Skin of body (tissue), 2 donors: ENCODE measurements around the gene GGCX. TPM values are rescaled to one million over a fixed set of nuclear protein-coding genes. Genes with fewer than 3 reads are reported as not detected.

ENCODE experiments used
- DNase-seq: peaks from one replicate; lab custom pipeline; 2025; lab: John Stamatoyannopoulos, UW
- total RNA-seq: library from RNA; depleted of rRNA; stranded (reverse); fragments of >200 nt; gene quantifications from one replicate; pipeline ENCODE4 v1.2.3, GENCODE V29; 2014

Gene GGCX
- total RNA-seq, 1 donor from 2014 or later = 24.4 TPM

DNA sequence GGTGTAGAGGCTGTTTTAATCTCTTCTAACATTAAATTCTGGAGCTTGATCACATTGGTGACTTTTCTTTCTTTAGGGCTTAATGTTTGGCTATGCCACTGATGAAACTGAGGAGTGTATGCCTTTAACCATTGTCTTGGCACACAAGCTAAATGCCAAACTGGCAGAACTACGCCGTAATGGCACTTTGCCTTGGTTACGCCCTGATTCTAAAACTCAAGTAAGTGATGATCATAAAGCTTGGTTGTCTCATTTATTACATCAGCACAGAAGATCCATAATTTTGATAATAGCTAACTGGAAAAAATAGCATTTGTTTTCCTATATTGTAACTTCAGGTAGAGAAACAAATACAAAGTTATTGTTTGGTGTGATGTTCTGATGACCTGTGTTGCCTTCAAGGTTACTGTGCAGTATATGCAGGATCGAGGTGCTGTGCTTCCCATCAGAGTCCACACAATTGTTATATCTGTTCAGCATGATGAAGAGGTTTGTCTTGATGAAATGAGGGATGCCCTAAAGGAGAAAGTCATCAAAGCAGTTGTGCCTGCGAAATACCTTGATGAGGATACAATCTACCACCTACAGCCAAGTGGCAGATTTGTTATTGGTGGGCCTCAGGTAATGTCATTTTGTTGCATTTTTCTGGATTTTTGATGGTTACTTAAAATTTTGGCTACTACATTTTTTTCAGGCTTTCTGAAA is 19.4 kb downstream of the GGCX start:
- no peak for DNase-seq

DNA sequence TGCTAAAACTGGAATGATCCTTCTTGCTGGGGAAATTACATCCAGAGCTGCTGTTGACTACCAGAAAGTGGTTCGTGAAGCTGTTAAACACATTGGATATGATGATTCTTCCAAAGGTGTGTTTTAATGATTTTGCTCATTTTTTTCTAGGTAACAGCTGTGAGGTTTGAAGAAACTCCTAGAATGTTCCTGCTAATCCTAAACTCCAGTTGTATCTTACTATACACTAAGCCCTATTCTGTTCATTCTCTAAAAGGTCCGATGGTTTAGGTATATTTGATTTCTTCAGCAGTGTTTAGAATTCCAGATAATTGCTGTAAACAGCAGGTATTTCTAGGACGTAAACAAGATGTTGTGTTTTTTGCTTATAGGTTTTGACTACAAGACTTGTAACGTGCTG is 20.0 kb downstream of the GGCX start:
- no peak for DNase-seq

DNA sequence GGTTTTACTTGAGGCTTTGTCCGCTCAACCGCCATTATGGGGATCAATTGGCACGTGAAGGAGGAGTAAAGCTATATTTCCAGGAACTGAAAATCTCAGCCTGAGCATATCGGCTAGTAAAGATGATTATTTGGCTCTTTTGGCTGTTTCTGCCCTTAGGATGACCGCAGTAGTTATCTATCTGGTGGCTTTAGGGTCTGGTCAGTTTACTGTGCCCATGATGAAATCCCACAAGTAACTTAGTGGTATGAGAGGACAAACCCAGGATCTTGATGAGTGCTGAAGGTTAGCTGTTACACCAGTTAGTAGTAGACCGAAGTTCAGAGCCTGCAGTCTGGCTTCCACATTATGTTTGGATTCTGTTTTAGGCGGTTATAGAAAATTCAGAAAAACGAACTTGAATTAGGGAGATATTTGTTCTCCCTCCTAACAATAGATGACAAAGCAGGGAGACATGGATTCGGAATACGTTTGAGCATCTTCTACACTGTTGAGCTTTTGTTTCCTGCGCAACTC is 21.1 kb downstream of the GGCX start:
- no peak for DNase-seq

DNA sequence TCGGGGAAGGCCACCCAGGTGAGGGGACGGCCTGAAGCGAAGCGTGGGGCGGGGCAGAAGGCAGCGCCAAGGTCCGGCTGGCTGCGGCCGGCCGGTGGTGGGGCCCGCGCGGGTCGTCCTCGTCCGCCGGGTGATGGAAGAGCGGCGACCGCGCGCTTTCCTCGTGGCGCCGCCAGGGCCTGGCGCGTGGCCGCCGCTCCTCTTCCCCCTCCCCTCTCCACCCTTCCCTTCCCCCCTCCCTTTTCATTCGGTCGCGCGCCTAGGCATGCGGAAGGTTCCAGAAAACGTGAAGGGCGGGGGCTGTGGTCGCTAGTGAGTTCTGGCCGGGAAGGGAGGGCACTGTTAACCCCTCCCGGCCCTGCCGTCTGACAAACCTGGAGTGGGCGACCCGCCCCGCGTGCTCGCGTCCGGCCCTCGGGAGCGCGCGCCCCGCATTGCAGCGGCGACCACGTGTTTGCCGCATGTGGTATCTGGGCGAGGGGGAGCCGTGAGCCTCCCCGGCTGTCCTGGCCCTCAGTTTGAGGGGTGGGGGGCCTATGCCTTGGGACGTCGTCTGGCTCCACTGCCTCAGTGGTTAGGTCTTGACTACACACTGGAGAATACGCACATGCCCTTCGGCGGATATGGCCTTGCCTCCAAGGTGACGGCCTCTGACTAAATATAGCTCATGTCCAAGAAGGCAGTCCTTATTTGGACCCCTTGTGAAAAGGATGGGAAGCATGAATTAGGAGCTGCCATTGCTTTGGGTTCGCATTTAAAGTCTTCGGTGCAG is 21.7 kb downstream of the GGCX start:
- DNase-seq = peak; percentile 72

DNA sequence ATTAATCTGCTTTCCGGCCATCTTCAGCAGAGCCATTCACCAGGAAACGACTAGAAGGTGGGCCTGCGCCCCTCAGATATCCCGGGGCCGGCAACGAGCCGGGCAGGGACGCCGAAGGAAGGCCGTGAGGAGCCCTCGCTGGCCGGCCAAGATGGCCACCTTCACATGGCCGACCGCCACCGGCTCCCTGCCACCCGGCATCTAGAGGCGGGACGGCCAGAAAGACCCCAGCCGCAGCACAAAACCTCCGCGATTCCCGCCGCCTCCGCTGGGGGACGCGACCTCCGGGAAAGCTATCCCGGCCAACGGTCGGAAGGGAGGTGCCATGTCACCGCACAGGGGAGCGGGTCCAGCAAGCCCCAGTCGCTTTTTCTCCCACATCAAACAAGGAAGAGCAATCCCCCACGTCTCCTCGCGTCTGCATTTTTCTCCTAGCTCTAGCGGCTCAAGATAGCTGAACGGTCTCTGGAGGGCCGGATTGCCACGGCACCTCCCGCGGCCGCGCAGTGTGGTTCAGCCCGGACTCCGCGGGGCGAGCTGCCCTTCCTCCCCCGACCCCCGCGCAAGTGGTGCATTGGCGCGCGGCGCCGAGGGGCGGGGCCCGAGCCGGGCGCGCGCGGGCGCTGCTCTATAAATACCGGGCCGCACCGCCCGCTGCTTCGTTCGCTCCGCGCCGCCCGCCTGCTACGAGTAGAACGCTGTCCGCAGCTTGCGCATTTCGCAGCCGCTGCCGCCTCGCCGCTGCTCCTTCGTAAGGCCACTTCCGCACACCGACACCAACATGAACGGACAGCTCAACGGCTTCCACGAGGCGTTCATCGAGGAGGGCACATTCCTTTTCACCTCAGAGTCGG is 22.6 kb downstream of the GGCX start, which contains the start of gene MAT2A:
Gene MAT2A, plus strand, starts transcription at position 662 of the 854 bp plus-strand sequence. Its CDS starts 120 bp downstream, at position 782.
- DNase-seq = peak; percentile 96

DNA sequence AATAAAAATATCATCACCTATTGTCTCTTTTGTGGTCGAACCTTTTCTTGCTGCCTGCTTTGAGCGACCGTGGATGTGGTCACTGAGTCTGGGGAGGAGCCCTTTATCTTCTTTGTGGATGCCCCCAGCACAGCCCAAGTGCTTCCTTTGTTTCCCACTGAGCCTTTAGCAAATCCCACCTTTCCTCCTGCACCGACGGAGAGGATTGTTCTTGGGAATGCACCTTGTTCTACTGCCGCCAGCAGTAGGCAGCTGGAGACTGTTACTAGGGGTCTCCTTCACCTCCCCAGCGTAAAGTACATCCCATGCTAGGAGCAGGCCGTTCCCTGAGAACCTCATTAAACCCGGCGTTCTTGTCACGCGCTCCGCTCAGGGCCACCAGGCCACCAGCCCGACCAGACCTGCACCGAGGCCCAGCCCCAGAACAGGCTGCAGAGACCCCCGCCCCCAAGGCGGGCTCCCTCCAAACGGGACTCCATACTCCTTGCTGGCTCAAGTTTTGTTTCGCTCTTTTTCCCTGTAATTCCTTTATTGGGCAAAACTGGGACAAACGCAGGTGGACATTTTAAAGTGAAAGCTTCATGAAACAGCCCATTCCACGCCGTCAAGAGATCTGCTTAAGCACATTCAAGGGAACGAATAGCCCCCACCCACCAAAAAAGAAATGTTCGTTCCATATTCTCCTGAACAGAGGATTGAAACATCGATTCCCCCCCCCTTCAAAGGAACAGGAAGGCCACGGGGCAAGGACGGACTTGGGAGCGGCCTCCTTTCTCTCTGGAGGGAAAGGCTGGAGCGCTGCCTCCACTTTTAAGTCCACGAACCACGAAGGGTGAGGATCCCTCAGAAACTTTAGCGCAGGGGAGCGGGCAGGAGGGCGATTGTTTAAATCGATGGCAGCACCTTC is 23.4 kb downstream of the GGCX start:
- peak; percentile 73 for DNase-seq

DNA sequence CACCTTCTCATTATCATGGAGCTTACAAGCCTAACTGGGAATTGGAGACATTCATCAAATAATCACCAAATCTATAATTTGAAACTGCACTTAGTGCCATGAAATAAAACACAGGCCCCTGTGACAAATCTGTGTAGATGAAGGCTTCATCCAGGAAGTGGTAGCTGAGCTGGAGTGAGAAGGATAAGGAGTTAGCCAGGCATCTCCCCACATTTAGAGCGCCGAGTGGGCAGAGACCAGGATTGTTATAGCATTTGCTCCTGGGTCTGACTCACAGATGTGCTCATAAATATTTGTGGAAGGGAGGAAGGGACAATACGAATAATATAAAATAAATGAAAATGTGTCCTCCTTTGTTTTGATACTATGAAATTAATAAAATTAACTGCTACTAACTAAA is 24.8 kb downstream of the GGCX start:
- no peak for DNase-seq

DNA sequence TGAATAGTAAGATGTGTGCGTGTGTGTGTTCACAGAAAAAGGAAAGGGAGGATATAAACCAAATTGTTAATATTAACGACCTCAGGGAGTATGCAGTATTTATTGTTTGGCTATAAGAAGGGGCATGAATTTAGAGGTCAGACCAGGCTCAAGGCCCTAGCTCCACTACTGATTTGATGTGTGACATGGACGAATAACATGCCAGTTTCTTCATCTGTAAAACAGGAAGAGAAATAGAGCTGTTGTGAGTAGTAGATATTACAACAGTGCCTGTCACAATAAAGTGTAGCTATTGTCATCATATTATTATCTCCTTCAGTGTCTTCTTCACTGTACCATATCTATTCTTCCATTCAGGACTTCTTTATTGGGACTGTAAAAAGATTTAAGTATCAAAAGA is 26.4 kb downstream of the GGCX start:
- DNase-seq = no peak

DNA sequence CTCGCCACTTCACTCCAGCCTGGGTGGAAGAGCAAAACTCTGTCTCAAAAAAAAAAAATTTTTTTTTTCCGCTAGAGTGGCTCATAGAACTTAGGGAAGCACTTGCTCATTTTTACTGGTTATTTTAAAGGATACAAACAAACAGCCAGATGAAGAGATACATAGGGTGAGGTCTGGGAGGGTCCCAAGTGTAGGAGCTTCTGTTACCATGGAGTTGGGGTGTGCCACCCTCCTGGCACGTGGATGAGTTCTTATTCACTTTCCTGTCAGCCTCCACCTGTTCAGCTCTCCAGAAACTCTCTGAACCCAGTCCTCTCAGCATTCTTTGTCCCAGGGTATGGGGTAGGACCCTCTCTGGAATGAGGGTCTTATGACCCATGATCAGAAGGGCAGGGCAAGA is 27.2 kb downstream of the GGCX start:
- no peak for DNase-seq

DNA sequence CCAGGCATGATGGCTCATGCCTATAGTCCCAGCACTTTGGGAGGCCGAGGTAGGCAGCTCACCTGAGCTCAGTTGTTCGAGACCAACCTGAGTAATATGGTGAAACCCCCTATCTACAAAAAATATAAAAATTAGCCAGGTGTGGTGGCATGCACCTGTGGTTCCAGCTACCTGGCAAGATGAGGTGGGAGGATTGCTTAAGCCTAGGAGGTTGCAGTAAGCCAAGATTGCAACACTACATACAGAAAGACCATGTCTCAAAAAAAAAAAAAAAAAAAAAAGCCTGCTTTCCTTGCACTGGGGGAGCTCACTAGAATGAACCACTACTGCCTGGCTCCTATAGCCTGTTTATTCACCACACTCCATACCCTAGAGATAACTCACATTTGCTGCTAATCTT is 29.7 kb downstream of the GGCX start:
- no peak for DNase-seq

DNA sequence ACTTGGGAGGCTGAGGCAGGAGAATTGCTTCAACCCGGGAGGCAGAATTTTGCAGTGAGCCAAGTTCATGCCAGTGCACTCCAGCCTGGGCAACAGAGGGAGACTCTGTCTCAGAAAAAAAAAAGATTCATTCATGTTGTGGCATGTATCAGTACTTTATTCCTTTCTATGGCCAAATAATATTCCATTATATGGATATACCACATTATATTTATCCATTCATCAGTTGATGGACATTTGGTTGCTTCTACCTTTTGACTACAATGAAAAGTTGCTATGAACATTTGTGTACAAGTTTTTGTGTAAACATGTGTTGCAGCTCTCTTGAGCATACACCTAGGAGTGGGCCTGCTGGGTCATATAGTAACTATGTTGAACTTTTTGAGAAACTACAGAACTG is 31.5 kb downstream of the GGCX start:
- no peak for DNase-seq

DNA sequence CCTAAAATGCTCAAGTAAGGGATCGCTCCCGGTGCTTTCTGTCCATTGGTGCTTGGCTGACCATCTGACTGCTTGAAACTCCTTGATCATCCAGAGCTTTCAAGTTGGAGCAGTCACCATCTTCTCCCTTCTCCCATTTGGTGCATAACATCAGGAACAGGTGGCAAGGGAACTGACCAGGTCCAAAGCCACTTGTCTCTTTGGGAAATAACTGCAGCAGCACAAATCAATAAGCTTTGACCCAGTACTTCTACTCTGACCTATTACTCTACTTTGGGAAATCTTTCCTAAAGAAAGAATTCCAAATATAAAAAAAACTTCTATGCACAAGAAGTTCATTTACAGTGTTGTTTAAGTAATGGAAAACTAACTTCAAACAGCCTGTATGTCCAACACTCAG is 32.9 kb downstream of the GGCX start:
- no peak for DNase-seq

DNA sequence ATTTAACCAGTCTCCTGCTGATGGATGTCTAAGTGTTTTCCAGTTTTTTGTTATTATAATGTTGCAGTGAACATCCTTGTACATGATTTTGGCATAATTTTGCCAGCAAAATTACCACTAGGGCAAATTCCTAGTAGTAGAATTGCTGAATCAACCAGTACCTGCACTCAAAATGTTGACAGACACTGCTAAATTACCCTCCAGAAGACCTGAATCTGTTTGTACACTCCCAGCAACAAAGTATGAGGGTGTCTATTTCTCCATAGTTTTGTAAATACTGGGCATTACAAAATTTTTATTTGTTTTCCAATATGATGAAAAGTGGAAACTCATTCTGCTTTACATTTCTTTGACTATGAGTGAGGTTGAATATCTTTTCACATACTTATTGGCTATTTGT is 33.5 kb downstream of the GGCX start:
- DNase-seq = no peak

DNA sequence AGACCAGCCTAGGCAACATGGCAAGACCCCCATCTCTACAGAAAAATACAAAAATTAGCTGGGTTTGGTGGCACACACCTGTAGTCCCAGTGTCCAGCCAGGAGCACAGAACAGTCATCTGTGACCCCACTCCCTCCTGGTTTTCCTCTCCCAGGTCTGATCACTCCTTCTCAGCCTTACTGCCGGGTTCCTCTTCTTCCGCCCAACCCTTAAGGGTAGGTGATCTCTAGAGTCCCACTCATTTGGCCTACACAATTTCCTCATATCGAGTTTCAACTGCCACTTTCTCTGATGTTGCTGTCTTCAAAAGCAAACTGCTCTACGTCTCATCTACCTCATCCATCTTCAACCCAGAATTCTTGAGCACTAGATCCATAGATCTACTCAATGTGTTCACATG is 35.7 kb downstream of the GGCX start:
- DNase-seq = no peak

DNA sequence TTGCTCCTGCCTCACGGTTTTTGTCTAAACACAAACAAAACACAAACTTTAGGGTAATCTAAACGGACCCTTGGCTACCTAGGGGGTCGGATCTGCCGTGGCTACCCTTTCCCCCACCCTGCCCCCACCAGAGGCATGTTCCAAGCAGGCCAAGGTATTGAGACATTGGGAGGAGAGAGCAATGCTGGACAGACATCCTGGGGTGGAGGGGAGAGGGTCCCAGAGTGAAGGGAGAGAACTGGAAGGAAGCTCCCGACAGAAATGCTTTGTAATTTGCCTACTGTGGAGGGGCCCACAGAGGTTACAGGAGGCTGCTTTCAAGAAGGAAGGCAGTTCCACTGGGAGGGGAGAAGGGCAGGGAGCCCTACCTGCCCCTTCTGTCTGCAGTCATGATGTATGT is 36.3 kb downstream of the GGCX start:
- no peak for DNase-seq

DNA sequence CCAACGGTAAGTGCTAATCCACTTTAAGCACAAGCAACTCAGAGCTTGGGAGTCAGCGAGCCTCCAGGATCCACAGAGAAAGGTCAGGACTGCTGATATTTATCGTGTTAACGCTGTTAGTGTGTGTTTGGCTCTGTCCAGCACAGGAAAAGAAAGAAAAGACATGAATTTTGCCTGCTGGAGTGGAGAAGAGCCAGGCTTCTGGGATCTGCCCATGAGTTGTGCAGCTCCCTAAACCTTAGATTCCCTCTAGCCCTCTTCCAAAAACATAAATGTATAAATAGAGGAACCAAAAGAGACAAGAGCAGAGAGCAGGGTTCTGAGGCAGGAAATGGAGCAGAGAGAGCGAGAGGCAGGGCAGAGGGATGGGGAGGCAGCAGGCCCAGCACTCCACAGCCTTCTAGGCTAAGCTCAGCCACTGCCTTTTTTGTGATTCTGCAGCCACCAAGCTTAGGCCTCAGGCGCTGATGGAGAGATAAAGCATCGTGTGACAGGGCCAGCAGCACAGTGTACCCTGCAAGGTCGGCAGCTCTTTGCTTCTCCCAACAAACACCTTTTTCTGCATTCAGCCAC is 36.9 kb downstream of the GGCX start:
- DNase-seq = no peak

DNA sequence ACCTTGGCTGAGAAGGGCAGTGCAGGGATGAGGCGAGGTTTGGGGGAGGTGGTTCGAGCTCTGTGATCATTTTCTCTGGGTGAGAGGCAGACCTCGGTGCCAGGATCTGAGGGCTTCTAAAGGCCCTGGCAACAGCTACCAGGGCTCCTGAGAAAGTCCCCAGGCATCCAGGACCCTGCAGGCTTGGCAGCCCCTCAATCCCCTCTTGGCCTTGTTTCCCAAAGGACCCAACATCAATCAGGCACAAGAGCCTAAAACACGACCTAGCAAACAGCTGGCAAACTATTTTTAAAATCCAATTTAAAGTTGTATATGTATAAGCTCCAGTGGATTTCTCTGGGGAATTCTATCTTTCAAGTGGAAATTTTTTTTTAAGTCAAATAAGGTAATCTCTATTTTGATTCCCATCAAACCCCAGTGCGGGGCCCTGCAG is 37.4 kb downstream of the GGCX start:
- no peak for DNase-seq

DNA sequence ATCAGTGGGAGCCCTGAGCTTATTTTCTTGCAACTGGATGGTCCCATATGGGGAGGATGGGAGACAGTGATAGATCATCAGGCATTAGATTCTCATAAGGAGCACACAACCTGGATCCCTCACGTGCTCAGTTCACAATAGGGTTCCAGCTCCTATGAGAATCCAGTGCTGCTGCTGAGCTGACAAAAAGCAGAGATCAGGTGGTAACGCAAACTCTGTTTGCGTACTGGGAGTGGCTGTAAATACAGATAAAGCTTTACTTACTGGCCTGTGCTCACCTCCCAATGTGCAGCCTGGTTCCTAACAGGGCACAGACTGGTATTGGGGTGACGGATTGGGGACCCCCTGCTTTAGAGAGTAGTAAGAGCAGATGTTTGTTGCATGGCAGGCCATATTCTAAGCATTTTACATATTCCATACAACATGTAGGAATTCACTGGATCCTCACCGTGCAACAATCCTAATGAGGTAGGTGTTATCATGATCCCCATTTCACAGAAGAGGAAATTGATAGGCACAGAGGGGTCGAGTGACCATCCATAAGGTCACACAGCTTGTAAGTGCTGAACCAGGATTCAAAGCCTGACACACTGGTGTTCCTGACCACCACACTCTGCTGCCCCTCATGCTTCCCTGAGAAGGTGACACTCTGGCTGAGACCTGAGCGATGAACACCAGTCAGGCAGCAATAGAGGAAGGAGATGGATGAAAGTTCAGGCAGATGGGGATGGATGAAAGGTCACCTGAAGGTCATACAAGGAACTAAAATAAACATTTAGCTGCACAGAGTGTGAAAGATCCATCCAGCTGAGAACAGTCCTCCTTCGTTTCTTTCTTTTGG is 38.0 kb downstream of the GGCX start:
- no peak for DNase-seq

DNA sequence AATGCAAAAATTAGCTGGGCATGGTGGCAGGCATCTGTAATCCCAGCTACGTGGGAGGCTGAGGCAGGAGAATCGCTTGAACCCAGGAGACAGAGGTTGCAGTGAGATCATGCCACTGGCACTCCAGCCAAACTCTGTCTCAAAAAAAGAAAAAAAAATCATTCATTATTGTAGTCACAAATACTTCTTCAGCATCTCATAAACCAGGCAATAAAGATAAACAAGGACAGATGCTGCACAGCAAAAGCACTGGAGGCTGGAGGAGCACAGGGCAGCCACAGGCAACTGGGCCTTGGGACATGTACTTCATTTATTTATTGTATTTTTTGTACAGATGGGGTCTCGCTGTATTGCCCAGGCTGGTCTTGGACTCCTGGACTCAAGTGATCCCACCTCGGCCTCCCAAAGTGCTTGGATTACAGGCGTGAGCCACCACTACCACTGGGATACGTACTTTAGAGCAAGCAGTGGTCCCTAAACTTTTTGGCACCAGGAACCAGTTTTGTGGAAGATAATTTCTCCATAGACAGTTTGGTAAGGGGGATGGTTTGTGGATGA is 39.1 kb downstream of the GGCX start:
- DNase-seq = no peak
